ENCODE measurements around the gene TMEM196.
"Not testable (repeated sequence)": the region's sequence is repeated elsewhere in the genome, so short reads cannot be mapped to it uniquely, and the experiment has no call there.

The TMEM196 gene

DNA sequence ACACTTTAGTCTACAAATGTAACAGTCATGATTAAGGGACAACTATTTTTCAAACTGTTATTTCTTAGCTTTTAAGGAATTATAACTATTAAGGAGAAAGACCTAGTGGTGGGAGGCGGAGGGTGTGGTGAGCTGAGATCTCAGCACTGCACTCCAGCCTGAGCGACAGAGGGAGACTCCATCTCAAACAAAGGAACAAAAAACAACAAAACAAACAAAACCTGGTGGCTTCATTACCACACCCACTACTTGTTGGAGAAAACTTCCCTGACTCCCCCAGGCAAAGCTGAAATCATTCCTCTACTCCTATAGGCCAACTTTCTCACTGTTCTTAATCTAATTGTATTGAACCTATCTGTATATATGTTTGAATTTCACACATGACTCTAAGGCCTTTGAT, 67.8 kb downstream of the TMEM196 start:
- no peak for DNase-seq

DNA sequence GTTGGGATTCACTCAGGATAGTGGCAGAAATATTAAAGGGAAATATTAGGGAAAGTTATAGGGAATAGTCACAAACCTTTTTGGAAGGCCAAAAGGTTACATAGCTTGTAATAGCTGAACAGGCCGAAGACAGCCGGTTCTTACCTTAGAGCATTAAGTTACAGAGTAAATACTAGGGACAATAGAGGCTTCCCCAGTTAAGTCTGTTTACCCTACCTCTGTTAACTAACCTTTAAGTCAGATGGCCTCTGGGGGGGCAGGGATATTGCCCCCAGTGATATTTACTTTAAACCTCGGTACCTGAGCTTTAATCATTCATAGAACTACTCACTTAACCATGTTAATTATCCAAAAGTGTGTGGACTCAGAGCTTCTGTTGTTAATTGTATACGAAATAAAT, 71.9 kb downstream of the TMEM196 start:
- DNase-seq = no peak

DNA sequence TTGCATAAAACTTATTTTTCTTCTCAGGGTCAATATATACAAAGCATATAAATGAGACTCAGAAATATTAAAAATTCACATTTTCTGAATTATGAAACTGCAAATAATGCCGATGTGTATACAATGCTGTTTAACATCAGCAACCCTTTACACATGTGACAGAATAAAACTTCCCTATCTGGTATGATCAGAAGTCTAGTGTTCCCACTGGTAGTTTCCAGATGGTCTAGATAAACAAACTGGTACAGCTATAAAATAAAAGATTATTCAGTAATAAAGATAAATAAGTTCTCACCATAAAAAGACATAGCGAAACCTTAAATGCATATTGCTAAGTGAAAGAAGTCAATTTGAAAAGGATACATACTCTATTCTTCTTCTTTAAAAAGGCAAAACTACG, 72.5 kb downstream of the TMEM196 start:
- no peak for DNase-seq

DNA sequence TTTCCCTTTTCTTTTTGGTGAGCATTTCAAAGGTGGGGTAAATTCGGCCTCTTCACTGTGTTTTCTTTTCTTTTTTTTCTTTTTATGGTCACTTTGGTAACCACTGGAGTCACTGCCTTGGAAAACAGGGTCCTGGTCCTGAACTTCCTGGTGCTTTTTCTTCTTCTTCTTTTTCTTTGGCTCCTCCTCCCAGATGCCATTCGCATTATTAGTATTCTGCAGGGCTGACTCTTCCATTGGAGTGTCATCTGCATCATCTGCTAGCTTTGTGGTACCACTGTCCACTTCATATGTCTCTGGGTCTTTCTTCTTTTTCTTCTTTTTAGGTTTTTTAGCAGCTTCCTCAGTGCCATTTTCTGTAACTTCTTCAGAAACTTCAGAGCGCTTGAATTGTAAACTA, 75.1 kb downstream of the TMEM196 start:
- DNase-seq = no peak

DNA sequence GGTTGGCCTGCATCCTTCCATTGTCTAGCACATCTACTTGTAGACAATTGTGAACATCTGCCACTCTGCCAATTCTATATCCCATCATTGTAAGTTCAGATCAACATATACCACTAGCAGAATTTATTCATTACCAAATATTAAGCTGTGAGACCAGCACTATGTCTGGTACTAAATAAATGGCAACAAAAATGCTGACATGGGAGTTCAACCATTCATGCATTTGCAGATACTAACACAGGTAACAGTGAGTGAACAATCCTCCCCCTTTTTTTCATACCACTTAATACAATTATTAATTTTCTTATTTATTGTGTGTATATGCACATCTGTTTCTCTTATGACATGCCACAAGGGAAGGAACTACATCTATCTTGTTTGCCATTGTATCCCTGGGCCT, 76.5 kb downstream of the TMEM196 start:
- no peak for DNase-seq

DNA sequence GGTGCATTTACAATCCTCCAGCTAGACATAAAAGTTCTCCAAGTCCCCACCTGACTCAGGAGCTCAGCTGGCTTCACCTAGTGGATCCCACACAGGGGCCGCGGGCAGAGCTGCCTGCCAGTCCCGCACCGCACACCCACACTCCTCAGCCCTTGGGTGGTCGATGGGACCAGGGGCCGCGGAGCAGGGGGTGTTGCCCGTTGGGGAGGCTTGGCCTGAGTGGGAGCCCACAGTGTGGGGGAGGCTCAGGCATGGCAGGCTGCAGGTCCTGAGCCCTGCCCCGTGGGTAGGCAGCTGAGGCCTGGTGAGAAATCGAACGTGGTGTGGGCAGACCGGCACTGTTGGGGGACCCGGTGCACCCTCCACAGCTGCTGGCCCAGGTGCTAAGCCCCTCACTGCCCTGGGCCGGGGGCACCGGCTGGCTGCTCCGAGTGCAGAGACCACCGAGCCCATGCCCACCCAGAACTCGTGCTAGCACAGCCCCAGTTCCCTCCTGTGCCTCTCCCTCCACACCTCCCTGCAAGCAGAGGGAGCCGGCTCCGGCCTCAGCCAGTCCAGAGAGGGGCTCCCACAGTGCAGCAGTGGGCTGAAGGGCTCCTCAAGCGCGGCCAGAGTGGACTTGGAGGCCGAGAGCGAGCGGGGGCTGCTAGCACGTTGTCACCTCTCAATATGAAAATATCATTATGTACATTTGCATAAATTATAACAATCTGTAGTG, 81.1 kb downstream of the TMEM196 start:
- no peak for DNase-seq

DNA sequence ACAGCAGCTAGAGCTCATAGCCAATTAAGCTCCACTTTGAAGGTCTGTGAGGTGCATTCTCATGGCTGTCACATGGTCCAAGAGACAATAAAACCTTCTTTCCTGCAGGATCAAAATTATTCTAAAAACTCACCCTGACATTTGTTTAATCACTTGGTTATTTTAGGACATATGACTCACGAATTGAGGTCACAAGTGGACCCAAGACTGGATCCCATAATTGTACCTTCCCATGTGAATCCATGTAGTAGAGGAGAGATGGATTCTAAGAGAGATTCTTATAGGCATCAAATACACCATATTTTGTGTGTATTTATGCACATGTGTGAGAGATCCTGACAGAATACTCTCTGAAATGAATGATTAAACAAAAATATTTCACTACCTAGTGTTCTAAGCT, 82.7 kb downstream of the TMEM196 start:
- DNase-seq = no peak

DNA sequence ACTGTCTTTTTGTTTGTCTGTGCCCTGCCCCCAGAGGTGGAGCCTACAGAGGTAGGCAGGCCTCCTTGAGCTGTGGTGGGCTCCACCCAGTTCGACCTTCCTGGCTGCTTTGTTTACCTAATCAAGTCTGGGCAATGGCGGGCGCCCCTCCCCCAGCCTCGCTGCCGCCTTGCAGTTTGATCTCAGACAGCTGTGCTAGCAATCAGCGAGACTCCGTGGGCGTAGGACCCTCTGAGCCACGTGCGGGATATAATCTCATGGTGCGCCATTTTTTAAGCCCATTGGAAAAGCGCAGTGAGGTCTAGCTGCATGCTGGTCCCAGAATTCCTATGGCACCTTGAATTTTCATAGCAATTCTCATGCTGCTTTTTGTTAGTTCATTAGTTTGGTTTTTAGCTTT, 84.3 kb downstream of the TMEM196 start:
- DNase-seq = not testable (repeated sequence)

DNA sequence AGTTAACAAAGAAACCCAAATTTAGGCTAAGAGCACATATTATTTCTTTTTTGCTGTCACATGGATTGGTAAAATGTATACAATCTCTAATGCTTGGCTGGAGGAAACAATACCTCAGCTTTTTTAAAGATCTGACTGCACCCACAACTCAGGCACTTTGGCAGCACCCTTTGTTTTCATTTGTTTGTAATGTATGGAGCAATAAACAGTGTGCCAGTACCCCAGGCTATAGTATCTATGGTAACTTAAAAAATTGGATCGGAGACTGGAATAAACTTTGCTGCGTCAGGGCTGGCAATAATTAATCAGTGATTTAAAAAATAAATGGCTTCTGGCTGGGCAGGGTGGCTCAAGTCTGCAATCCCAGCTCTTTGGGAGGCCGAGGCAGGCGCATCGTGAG, 91.8 kb downstream of the TMEM196 start:
- DNase-seq = no peak

DNA sequence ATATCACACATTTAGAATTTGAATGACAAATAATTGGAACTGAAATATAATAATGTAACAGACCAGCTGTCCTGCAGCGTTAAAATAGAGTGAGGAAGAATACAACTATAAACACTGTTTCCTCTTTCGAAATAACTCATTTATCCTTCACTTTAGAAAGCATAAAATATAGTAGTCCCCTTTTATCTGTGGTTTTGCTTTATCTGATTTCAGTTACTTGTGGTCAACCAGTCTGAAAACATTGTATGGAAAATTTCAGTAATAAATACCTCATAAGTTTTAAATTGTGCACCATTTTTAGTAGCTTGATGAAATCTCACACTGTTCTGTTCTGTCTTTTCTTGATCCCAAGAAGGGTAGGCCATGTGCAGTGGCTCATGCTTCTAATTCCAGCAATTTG, 96.2 kb downstream of the TMEM196 start:
- DNase-seq = no peak

DNA sequence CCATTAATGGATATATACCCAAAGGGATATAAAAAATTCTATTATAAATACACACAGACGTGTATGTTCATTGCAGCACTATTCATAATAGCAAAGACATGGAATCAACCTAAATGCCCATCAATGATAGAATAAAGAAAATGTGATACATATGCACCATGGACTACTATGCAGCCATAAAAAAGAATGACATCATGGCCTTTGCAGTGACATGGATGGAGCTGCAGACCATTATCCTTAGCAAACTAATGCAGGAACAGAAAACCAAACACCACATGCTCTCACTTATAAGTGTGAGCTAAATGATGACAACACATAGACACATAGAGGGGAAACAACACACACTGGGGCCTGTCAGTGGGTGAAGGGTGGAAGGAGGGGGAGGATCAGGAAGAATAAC, 97.6 kb downstream of the TMEM196 start:
- no peak for DNase-seq

DNA sequence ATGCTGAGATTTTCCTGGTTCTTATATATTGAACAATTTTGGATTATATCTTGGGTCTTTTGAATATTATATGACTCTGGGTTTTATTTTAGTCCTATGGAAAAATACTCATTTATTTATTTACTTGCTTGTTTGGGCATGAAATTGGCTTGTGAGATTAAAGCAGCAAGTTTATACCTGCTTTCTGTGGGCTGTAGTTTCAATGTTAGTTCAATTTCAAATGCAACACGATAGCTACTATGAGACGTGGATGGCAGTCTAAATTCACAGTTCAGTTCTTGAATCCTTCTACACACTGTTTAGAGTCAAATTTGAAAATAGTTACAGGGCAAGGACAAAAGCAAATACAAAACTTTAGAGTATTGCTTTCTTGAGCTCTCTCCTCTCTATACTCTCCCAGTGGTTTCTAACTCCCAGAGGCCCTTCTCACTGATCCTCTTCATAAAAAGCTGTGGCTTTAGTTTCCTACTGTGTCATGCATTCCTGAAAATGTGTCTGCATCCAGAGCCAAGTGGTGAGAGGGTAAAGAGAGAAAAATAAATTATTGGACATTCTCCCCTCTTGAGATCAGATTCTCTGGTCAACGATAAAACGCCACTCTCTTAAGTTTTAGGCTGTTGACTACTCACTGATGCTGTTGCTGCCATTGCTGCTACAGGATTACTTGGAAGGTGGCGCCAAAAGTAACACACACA, 99.0 kb downstream of the TMEM196 start:
- DNase-seq = no peak

DNA sequence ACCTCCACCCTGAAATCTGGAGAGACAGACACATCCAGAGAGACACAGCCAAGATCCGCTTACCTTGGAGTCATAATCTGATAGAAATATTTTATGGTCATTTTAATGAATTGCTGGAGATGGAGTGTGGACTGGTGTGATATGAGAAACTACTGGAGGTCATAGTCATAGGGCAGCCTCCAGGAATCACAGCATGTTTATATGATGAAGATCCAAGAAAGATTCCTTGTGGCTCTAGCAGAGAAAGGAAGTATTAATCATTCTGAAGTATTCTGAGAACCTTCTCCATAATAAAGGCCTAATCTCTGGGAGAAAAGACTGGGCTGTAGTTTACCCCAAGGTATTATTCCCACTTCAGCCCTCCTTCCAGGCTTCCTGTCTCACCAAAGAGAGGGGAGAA, 102.6 kb downstream of the TMEM196 start:
- DNase-seq = no peak

Data from KG1 (cell line).